SJCRH30 (cell line): ENCODE data around the gene GFPT1. TPM values are rescaled to one million over a fixed set of nuclear protein-coding genes. Genes with fewer than 3 reads are reported as not detected.
"Not testable (repeated sequence)": the region's sequence is repeated elsewhere in the genome, so short reads cannot be mapped to it uniquely, and the experiment has no call there.

Experiments
- DNase-seq, 2 experiments: peaks; one replicate each; pipeline ENCODE4 v3.0.0-alpha.2; 2015 to 2020
- H3K27ac ChIP-seq: fragments of 250-450 bp; sonication (Bioruptor Pico); 2 replicates; pipeline ENCODE4 v1.5.1; 2020; ENCODE audit warnings: mild to moderate bottlenecking, moderate library complexity
- H3K27me3 ChIP-seq: fragments of 250-450 bp; sonication (Bioruptor Pico); 2 replicates; pipeline ENCODE4 v1.5.1; 2020; ENCODE audit warnings: mild to moderate bottlenecking, moderate library complexity
- H3K36me3 ChIP-seq: fragments of 250-450 bp; sonication (Bioruptor Pico); 2 replicates; pipeline ENCODE4 v1.5.1; 2020; ENCODE audit warnings: mild to moderate bottlenecking, moderate library complexity
- H3K4me1 ChIP-seq: fragments of 250-450 bp; sonication (Bioruptor Pico); 2 replicates; pipeline ENCODE4 v1.5.1; 2020; ENCODE audit warnings: mild to moderate bottlenecking, moderate library complexity
- H3K4me3 ChIP-seq: fragments of 250-450 bp; sonication (Bioruptor Pico); 2 replicates; pipeline ENCODE4 v1.5.1; 2020; ENCODE audit warnings: mild to moderate bottlenecking, moderate library complexity
- H3K9me3 ChIP-seq: fragments of 250-450 bp; sonication (Bioruptor Pico); replicated peaks from 2 replicates; pipeline ENCODE4 v1.5.1; 2020; ENCODE audit warnings: mild to moderate bottlenecking, moderate library complexity
- total RNA-seq: library from RNA; depleted of rRNA; stranded (reverse); fragments of >200 nt; shearing (Covaris generic); gene quantifications from 2 replicates; pipeline ENCODE4 v1.2.3, GENCODE V29; 2014

GFPT1 gene
- total RNA-seq, 1 experiment from 2014 or later, result 59.9 TPM

- no peaks in the 10 kb centered on the region for H3K4me1 ChIP-seq
- no peak for DNase-seq
- no peak overlapping the region for H3K4me3 ChIP-seq
- H3K9me3 ChIP-seq, result no peaks in the 10 kb centered on the region
- no peaks in the 10 kb centered on the region for H3K27me3 ChIP-seq
- peaks cover 77% of the 10 kb centered on the region for H3K36me3 ChIP-seq
- no peak overlapping the region for H3K27ac ChIP-seq
Measured at GRCh38 chr2:69369802-69370201, 17.2 kb downstream of the GFPT1 start.

DNA sequence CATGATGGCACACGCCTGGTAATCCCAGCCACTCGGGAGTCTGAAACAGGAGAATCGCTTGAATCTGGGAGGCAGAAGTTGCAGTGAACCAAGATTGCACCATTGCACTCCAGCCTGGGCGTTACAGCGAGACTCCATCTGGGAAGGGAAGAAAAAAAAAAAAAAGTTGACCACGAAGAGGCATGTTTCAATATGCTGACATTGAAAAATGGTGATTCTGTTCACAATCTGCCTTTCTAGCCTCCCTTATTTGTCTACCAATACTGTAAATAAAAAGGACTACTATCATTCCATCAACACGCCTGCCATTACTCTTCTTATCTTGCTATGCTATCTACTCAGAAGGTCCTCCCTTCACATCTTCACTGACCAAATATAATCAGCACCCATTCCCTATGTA is 18.4 kb downstream of the GFPT1 start:
- Histone ChIP-seq H3K27me3 (no peaks in the 10 kb centered on the region), H3K4me1 (no peaks in the 10 kb centered on the region), H3K4me3 (no peak overlapping the region), H3K9me3 (no peaks in the 10 kb centered on the region), H3K27ac (no peak overlapping the region), H3K36me3 (peaks cover 82% of the 10 kb centered on the region)
- no peak for DNase-seq

DNA sequence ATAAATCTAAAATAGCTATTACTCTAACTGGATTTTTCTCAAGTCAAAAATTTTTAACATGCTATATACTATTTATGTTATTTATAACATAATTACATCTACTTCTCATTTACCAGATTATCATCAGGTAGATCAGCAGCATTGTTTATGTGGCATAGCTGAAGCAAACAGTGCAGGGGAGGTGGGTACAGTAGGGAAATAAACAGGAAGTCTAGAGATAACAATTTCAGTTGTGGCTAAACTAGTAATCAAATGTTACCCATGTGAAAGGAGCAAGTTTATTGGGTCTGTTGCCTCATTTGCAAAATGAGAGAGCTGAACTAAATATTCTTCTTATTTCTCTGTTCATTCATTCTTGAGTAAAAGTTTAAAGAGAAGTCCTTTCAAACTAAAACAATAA is 27.7 kb downstream of the GFPT1 start:
- Histone ChIP-seq H3K27me3 (no peaks in the 10 kb centered on the region), H3K36me3 (peaks cover 80% of the 10 kb centered on the region), H3K4me3 (no peak overlapping the region), H3K9me3 (no peaks in the 10 kb centered on the region), H3K4me1 (no peaks in the 10 kb centered on the region), H3K27ac (no peak overlapping the region)
- DNase-seq, result no peak

DNA sequence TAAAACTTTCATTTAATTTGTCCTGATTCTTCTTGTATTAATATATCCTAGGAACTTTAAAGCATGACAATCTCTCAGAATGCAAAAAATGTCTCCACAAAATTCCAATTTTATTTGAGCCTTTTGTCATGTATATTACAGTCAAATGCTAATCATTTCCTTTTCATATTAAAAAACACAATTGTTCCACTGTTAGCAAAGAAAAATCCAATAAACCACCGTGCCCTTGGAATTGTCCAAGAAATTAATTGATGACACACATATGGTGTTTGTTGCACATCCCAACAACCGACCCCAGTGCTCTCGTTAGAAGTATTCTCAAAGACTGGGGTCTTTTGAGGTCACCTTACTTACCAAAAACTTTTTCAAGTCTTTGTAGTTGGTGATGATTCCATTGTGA is 28.1 kb downstream of the GFPT1 start:
- H3K4me1 ChIP-seq, result no peaks in the 10 kb centered on the region
- peaks cover 84% of the 10 kb centered on the region for H3K36me3 ChIP-seq
- no peak for DNase-seq
- H3K9me3 ChIP-seq, result no peaks in the 10 kb centered on the region
- H3K4me3 ChIP-seq, result no peak overlapping the region
- H3K27me3 ChIP-seq, result no peaks in the 10 kb centered on the region
- H3K27ac ChIP-seq, result no peak overlapping the region

- no peak overlapping the region for H3K4me3 ChIP-seq
- no peaks in the 10 kb centered on the region for H3K9me3 ChIP-seq
- H3K4me1 ChIP-seq, result no peaks in the 10 kb centered on the region
- no peak overlapping the region for H3K27ac ChIP-seq
- peaks cover 82% of the 10 kb centered on the region for H3K36me3 ChIP-seq
- DNase-seq, result no peak
- H3K27me3 ChIP-seq, result no peaks in the 10 kb centered on the region
Measured at GRCh38 chr2:69356471-69356870, 30.6 kb downstream of the GFPT1 start.

DNA sequence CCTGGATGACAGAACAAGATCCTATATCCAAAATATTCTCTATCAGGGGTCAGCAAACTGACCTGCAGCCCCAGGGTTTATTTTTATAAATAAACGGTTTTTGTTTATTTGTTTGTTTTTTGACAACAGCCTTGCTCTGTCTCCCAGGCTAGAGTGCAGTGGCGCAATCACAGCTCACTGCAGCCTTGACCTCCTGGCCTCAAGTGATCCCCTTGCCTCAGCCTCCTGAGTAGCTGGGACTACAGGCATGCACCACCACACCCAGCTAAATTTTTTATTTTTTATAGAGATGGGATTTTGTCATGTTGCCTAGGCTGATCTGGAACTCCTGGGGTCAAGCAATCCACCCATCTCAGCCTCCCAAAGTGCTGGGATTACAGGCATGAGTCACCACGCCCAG is 32.1 kb downstream of the GFPT1 start:
- not testable (repeated sequence) for H3K27me3 ChIP-seq, H3K4me3 ChIP-seq, DNase-seq, H3K4me1 ChIP-seq, H3K9me3 ChIP-seq, H3K27ac ChIP-seq
- peaks cover 85% of the 10 kb centered on the region for H3K36me3 ChIP-seq

GRCh38 chr2:69353360-69353759 is 33.7 kb downstream of the GFPT1 start:
- H3K27ac ChIP-seq, result no peak overlapping the region
- no peaks in the 10 kb centered on the region for H3K4me1 ChIP-seq
- no peak overlapping the region for H3K4me3 ChIP-seq
- H3K9me3 ChIP-seq, result no peaks in the 10 kb centered on the region
- H3K36me3 ChIP-seq, result peaks cover 85% of the 10 kb centered on the region
- no peak for DNase-seq
- no peaks in the 10 kb centered on the region for H3K27me3 ChIP-seq

DNA sequence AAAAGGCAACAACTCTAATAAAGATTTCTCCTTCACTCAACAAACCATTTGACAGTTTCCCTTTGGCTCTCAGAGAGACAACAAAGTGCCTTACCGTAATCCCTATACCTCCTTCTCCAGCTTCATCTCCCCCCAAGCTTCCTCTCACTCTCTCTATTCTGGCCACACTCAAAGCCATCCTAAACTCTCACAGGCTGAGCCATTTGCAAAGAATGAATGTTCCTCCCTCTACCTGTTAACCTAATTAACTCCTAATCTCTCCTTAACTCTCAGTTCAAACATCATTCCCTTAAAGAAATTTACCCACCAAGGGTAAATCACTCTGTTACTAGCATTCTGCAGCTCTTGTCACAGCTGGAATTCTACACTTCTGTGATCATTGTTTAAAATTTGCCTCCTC is 38.2 kb downstream of the GFPT1 start:
- Histone ChIP-seq H3K4me3 (no peak overlapping the region), H3K4me1 (no peaks in the 10 kb centered on the region), H3K36me3 (peaks cover 87% of the 10 kb centered on the region), H3K9me3 (no peaks in the 10 kb centered on the region), H3K27me3 (no peaks in the 10 kb centered on the region), H3K27ac (no peak overlapping the region)
- DNase-seq, result no peak

- H3K4me3 ChIP-seq, result no peak overlapping the region
- no peak for DNase-seq
- no peaks in the 10 kb centered on the region for H3K9me3 ChIP-seq
- no peaks in the 10 kb centered on the region for H3K4me1 ChIP-seq
- H3K27ac ChIP-seq, result no peak overlapping the region
- H3K27me3 ChIP-seq, result no peaks in the 10 kb centered on the region
- H3K36me3 ChIP-seq, result peaks cover 83% of the 10 kb centered on the region
Measured at GRCh38 chr2:69345434-69345833, 41.6 kb downstream of the GFPT1 start.

- Histone ChIP-seq H3K9me3 (no peaks in the 10 kb centered on the region), H3K4me1 (no peaks in the 10 kb centered on the region), H3K27me3 (no peaks in the 10 kb centered on the region), H3K27ac (no peak overlapping the region), H3K4me3 (no peak overlapping the region), H3K36me3 (peaks cover 82% of the 10 kb centered on the region)
- DNase-seq, result no peak
Measured at GRCh38 chr2:69344305-69344704, 42.7 kb downstream of the GFPT1 start.

- H3K27me3 ChIP-seq, result no peaks in the 10 kb centered on the region
- no peak overlapping the region for H3K4me3 ChIP-seq
- no peak overlapping the region for H3K27ac ChIP-seq
- H3K36me3 ChIP-seq, result peaks cover 76% of the 10 kb centered on the region
- DNase-seq, result no peak
- no peaks in the 10 kb centered on the region for H3K9me3 ChIP-seq
- no peaks in the 10 kb centered on the region for H3K4me1 ChIP-seq
Measured at GRCh38 chr2:69340101-69340775, 46.8 kb downstream of the GFPT1 start.

GRCh38 chr2:69335311-69335710 is 51.7 kb downstream of the GFPT1 start:
- peaks cover 80% of the 10 kb centered on the region for H3K36me3 ChIP-seq
- H3K27me3 ChIP-seq, result no peaks in the 10 kb centered on the region
- H3K4me1 ChIP-seq, result no peaks in the 10 kb centered on the region
- H3K9me3 ChIP-seq, result no peaks in the 10 kb centered on the region
- no peak overlapping the region for H3K27ac ChIP-seq
- no peak overlapping the region for H3K4me3 ChIP-seq
- no peak for DNase-seq

- H3K27ac ChIP-seq, result no peak overlapping the region
- H3K9me3 ChIP-seq, result no peaks in the 10 kb centered on the region
- no peaks in the 10 kb centered on the region for H3K4me1 ChIP-seq
- H3K27me3 ChIP-seq, result no peaks in the 10 kb centered on the region
- DNase-seq, result no peak
- H3K36me3 ChIP-seq, result peaks cover 76% of the 10 kb centered on the region
- no peak overlapping the region for H3K4me3 ChIP-seq
Measured at GRCh38 chr2:69333352-69333751, 53.7 kb downstream of the GFPT1 start.

DNA sequence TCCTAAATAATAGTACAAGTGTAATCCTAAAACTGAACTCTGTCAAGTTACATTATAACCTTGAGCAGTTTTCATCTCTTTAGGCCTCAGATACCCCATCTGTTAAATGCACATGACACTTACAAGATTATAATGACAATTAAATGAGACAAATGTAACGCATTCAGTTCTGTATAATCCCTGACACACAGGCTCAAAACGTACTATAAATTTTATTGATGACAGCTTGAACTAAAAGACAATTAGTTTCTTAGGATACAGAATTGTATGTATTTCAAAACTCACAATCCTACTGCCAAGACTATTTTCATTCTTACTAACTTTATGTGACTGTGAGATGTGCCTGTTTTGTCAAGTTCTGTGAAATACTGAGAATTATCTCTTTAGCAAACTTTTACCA is 56.2 kb downstream of the GFPT1 start:
- H3K4me3 ChIP-seq, result no peak overlapping the region
- H3K4me1 ChIP-seq, result no peaks in the 10 kb centered on the region
- no peak overlapping the region for H3K27ac ChIP-seq
- no peaks in the 10 kb centered on the region for H3K9me3 ChIP-seq
- DNase-seq, result no peak
- H3K27me3 ChIP-seq, result no peaks in the 10 kb centered on the region
- peaks cover 78% of the 10 kb centered on the region for H3K36me3 ChIP-seq

DNA sequence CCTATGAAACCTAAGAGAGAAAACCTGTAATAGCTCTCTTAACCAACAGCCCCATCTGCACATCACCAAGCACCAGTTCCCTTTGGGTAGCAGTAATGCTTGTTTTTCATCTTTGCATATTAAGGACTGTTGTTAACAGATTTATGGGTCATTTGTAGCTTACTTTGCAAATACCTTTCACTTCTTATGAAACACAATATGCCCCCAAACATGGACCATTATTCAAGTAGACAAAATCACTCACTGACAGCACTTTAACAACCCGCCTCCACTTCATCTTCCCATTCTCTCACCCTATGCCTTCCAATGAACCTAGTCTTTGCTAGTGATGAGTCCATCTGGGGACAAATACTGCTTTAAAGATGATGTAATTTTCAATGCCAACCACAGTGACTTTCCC is 64.4 kb downstream of the GFPT1 start:
- Histone ChIP-seq H3K36me3 (peaks cover 37% of the 10 kb centered on the region), H3K4me1 (peaks cover 9% of the 10 kb centered on the region), H3K4me3 (no peak overlapping the region), H3K27me3 (no peaks in the 10 kb centered on the region), H3K27ac (no peak overlapping the region), H3K9me3 (no peaks in the 10 kb centered on the region)
- no peak for DNase-seq

- DNase-seq, result no peak
- Histone ChIP-seq H3K4me3 (no peak overlapping the region), H3K4me1 (peaks cover 5% of the 10 kb centered on the region), H3K27ac (no peak overlapping the region), H3K9me3 (peaks cover 8% of the 10 kb centered on the region), H3K36me3 (peaks cover 12% of the 10 kb centered on the region), H3K27me3 (no peaks in the 10 kb centered on the region)
Measured at GRCh38 chr2:69316550-69316949, 70.5 kb downstream of the GFPT1 start.
